ENCODE data around the gene ENPP1. TPM values are rescaled to one million over a fixed set of nuclear protein-coding genes. Genes with fewer than 3 reads are reported as not detected.

Gene ENPP1
- total RNA-seq, 4 donors from 2014 or later: 26.5 to 128 (median 54.3) TPM

- DNase-seq: no peak
- Histone ChIP-seq H3K36me3 (no peaks in the 10 kb centered on the region), H3K27ac (no peak overlapping the region), H3K27me3 (no peaks in the 10 kb centered on the region), H3K9me3 (no peaks in the 10 kb centered on the region), H3K4me1 (no peaks in the 10 kb centered on the region), H3K4me3 (no peak overlapping the region)
- intact Hi-C loops (cut with DNase I; ENCODE audit: low total_unique reads): no loop called here
- TF ChIP-seq POLR2A (IDR thresholded peaks at IDR 0.05): no peak
- no peak for TF ChIP-seq CTCF (IDR thresholded peaks at IDR 0.05)
Measured at GRCh38 chr6:131867744-131868143, 59.9 kb downstream of the ENPP1 start.

GRCh38 chr6:131868836-131869235 lies 61.0 kb downstream of the ENPP1 start:
- Histone ChIP-seq H3K36me3 (no peaks in the 10 kb centered on the region), H3K4me1 (no peaks in the 10 kb centered on the region), H3K27ac (no peak overlapping the region), H3K4me3 (no peak overlapping the region), H3K9me3 (no peaks in the 10 kb centered on the region), H3K27me3 (no peaks in the 10 kb centered on the region)
- no peak for DNase-seq
- TF ChIP-seq CTCF (IDR thresholded peaks at IDR 0.05) (no peak), POLR2A (IDR thresholded peaks at IDR 0.05) (no peak)
- intact Hi-C loops (cut with DNase I; ENCODE audit: low total_unique reads): no loop called here

GRCh38 chr6:131875647-131876046 lies 67.8 kb downstream of the ENPP1 start:
- no peak for DNase-seq
- Histone ChIP-seq H3K27me3 (no peaks in the 10 kb centered on the region), H3K27ac (no peak overlapping the region), H3K4me3 (no peak overlapping the region), H3K4me1 (no peaks in the 10 kb centered on the region), H3K9me3 (no peaks in the 10 kb centered on the region), H3K36me3 (no peaks in the 10 kb centered on the region)
- intact Hi-C loops (cut with DNase I; ENCODE audit: low total_unique reads): no loop called here
- no peak for TF ChIP-seq CTCF (IDR thresholded peaks at IDR 0.05)
- TF ChIP-seq POLR2A (IDR thresholded peaks at IDR 0.05): no peak

- H3K27me3 ChIP-seq: no peaks in the 10 kb centered on the region
- TF ChIP-seq CTCF (IDR thresholded peaks at IDR 0.05) (no peak), POLR2A (IDR thresholded peaks at IDR 0.05) (no peak)
- no peaks in the 10 kb centered on the region for H3K9me3 ChIP-seq
- no peak for DNase-seq
- no peaks in the 10 kb centered on the region for H3K4me1 ChIP-seq
- H3K36me3 ChIP-seq: no peaks in the 10 kb centered on the region
- intact Hi-C loops (cut with DNase I; ENCODE audit: low total_unique reads): no loop called here
- no peak overlapping the region for H3K27ac ChIP-seq
- no peak overlapping the region for H3K4me3 ChIP-seq
Measured at GRCh38 chr6:131876545-131876944, 68.7 kb downstream of the ENPP1 start.

- Histone ChIP-seq H3K36me3 (no peaks in the 10 kb centered on the region), H3K4me1 (no peaks in the 10 kb centered on the region), H3K27me3 (no peaks in the 10 kb centered on the region), H3K9me3 (no peaks in the 10 kb centered on the region), H3K4me3 (no peak overlapping the region), H3K27ac (no peak overlapping the region)
- intact Hi-C loops (cut with DNase I; ENCODE audit: low total_unique reads): no loop called here
- TF ChIP-seq POLR2A (IDR thresholded peaks at IDR 0.05): no peak
- no peak for TF ChIP-seq CTCF (IDR thresholded peaks at IDR 0.05)
- DNase-seq: no peak
Measured at GRCh38 chr6:131877999-131878789, 70.4 kb downstream of the ENPP1 start.

Data from uterus (tissue), 4 donors.